ENCODE measurements around the gene ABCB11.
"Not testable (repeated sequence)": the region's sequence is repeated elsewhere in the genome, so short reads cannot be mapped to it uniquely, and the experiment has no call there.

The ABCB11 gene

GRCh38 chr2:168874368-168875054 is 156.6 kb downstream of the ABCB11 start:
- DNase-seq = no peak

DNA sequence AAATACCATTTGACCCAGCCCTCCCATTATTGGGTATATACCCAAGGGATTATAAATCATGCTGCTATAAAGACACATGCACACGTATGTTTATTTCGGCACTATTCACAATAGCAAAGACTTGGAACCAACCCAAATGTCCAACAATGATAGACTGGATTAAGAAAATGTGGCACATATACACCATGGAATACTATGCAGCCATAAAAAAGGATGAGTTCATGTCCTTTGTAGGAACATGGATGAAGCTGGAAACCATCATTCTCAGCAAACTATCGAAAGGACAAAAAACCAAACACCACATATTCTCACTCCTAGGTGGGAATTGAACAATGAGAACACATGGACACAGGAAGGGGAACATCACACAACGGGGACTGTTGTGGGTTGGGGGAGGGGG is 160.3 kb downstream of the ABCB11 start:
- not testable (repeated sequence) for DNase-seq
